ENCODE data around the gene PAXX. TPM values are rescaled to one million over a fixed set of nuclear protein-coding genes. Genes with fewer than 3 reads are reported as not detected.

The PAXX gene
- total and polyA plus RNA-seq, 9 of the 15 experiments (the other 6 are each of a cell fraction or from before 2014, with no cell fraction given), result 1.2 to 175 (median 38.5) TPM

DNA sequence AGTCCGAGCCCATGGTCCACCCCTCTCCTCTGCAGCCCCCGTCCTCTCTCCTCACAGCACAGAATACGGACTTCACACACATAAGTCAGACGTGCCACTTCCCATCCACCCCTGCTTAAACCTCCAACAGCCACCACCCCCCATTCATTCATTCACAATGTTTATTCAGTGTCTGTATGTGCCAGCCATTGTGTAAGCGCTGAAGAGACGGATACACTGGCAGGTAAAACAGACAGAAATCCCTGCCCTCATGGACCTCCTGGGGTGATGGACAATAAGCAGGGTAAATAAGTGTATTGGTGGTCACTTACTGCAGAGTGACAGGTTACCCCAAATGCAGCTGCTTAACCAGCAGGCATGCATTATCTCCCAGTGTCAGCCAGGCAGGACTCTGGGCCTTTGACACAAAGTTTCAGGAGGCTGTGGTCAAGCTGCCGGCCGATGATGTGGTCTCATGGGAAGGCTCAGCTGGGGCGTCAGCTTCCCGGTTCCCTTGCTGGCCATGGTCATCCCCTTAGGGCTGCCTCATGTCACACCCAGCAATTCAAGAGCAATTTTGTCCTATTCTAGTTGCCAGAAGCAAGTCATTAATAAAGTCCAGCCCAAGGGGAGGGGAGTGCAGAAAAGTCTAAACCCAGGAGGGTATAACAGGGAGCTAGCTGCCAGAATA lies 1.8 kb upstream of the PAXX start:
- Histone ChIP-seq H3K9me1 (ENCODE audit: control insufficient read depth, insufficient read depth, low read length) (no peaks in the 10 kb centered on the region), H3K4me2 (ENCODE audit: insufficient read depth, low read length) (no peak overlapping the region), H3K9me3 (replicated peaks; ENCODE audit: control insufficient read depth, insufficient read depth, low read depth, low read length) (peaks cover 6% of the 10 kb centered on the region), H4K20me1 (replicated peaks; ENCODE audit: control insufficient read depth, insufficient read depth, low read length) (no peaks in the 10 kb centered on the region), H3K9ac (ENCODE audit: insufficient read depth in 1 of 2, low read depth in 2 of 2, low read length in 2 of 2) (no peak overlapping the region), H3K4me3 (no peak overlapping the region), H3K4me1 (replicated peaks in 1 of 2; ENCODE audit: control insufficient read depth in 2 of 2, insufficient read depth in 2 of 2, low read length in 2 of 2) (peaks cover 10 to 50% of the 10 kb centered on the region in 2 experiments; a peak in 4 of 5 replicates), H2AFZ (ENCODE audit: low read depth, low read length) (no peak overlapping the region), H3K36me3 (ENCODE audit: control insufficient read depth, insufficient read depth, low read length) (peaks cover 21% of the 10 kb centered on the region; the same call in 1 of the 3 replicates), H3K27ac (ENCODE audit: extremely low read depth, low read depth, low read length) (no peak overlapping the region), H3K27me3 (ENCODE audit: control insufficient read depth in 2 of 2, insufficient read depth in 2 of 2, low read length in 2 of 2) (no peaks in the 10 kb centered on the region), H3K79me2 (ENCODE audit: control insufficient read depth, insufficient read depth, low read length) (peaks cover 18% of the 10 kb centered on the region)
- FAIRE-seq, result peak; percentile 44
- in situ Hi-C loops (cut with MboI) (no loop called here), intact Hi-C loops (cut with micrococcal nuclease) (loop anchor here (5.0 kb wide), 1 partner anchor 43 kb away; the partner anchor contains the start of gene C8G)
- BruUV-seq (replicated peaks), result no TSS peak
- DNase-seq (ENCODE audit: extremely low read depth in 1 of 4, low spot score in 3 of 4), result no peak
- ATAC-seq, result no peak
- POLR2A ChIA-PET, result interaction anchor here (0.6 to 1.6 kb wide), 2 partner anchors 12 to 188 kb away, joined by 3 to 5 read pairs; no protein-coding TSS in a partner anchor
- CTCF ChIA-PET (ENCODE audit: low intra/inter-chr PET ratio), result no interaction called here
- WGBS (ENCODE audit: insufficient coverage, low coverage, missing lambda C conversion rate), result 83% methylated on average over 9 of the region's 10 CpGs
- no peak for TF ChIP-seq KDM2B (CRISPR knock-in tag; IDR thresholded peaks at IDR 0.05)
- no peak for TF ChIP-seq NUFIP1 (IDR thresholded peaks at IDR 0.05; ENCODE audit: partially characterized antibody)
- TF ChIP-seq BDP1 (IDR thresholded peaks at IDR 0.05; ENCODE audit: insufficient read depth, insufficient read length), result no peak
- TF ChIP-seq RFX7 (CRISPR knock-in tag; IDR thresholded peaks at IDR 0.05), result no peak
- TF ChIP-seq, protein P1, sequence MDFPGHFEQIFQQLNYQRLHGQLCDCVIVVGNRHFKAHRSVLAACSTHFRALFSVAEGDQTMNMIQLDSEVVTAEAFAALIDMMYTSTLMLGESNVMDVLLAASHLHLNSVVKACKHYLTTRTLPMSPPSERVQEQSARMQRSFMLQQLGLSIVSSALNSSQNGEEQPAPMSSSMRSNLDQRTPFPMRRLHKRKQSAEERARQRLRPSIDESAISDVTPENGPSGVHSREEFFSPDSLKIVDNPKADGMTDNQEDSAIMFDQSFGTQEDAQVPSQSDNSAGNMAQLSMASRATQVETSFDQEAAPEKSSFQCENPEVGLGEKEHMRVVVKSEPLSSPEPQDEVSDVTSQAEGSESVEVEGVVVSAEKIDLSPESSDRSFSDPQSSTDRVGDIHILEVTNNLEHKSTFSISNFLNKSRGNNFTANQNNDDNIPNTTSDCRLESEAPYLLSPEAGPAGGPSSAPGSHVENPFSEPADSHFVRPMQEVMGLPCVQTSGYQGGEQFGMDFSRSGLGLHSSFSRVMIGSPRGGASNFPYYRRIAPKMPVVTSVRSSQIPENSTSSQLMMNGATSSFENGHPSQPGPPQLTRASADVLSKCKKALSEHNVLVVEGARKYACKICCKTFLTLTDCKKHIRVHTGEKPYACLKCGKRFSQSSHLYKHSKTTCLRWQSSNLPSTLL (IDR thresholded peaks at IDR 0.05), result no peak
- TF ChIP-seq, protein P2, sequence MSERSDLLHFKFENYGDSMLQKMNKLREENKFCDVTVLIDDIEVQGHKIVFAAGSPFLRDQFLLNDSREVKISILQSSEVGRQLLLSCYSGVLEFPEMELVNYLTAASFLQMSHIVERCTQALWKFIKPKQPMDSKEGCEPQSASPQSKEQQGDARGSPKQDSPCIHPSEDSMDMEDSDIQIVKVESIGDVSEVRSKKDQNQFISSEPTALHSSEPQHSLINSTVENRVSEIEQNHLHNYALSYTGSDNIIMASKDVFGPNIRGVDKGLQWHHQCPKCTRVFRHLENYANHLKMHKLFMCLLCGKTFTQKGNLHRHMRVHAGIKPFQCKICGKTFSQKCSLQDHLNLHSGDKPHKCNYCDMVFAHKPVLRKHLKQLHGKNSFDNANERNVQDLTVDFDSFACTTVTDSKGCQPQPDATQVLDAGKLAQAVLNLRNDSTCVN (CRISPR knock-in tag; IDR thresholded peaks at IDR 0.05), result no peak
- peak; percentile 35 for TF ChIP-seq ZFP36 (IDR thresholded peaks at IDR 0.05; ENCODE audit: low read depth, low read length, partially characterized antibody)
- TF ChIP-seq, protein P3, sequence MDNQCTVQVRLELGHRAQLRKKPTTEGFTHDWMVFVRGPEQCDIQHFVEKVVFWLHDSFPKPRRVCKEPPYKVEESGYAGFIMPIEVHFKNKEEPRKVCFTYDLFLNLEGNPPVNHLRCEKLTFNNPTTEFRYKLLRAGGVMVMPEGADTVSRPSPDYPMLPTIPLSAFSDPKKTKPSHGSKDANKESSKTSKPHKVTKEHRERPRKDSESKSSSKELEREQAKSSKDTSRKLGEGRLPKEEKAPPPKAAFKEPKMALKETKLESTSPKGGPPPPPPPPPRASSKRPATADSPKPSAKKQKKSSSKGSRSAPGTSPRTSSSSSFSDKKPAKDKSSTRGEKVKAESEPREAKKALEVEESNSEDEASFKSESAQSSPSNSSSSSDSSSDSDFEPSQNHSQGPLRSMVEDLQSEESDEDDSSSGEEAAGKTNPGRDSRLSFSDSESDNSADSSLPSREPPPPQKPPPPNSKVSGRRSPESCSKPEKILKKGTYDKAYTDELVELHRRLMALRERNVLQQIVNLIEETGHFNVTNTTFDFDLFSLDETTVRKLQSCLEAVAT (IDR thresholded peaks at IDR 0.05), result no peak
- TF ChIP-seq NR3C1 (CRISPR knock-in tag; IDR thresholded peaks at IDR 0.05), result no peak
- TF ChIP-seq CHD4 (IDR thresholded peaks at IDR 0.05; ENCODE audit: insufficient read depth, insufficient replicate concordance, low read depth, low read length, poor library complexity, severe bottlenecking), result no peak
- no peak for TF ChIP-seq ZNF586 (CRISPR knock-in tag; conservative IDR thresholded peaks at IDR 0.05)
- TF ChIP-seq PHF8 (IDR thresholded peaks at IDR 0.05; ENCODE audit: borderline replicate concordance, low read length), result no peak
- TF ChIP-seq ZNF561 (CRISPR knock-in tag; conservative IDR thresholded peaks at IDR 0.05), result no peak
- TF ChIP-seq CBX2 (IDR thresholded peaks at IDR 0.05; ENCODE audit: insufficient read depth, low read length, poor library complexity, severe bottlenecking), result no peak
- TF ChIP-seq, protein P4, sequence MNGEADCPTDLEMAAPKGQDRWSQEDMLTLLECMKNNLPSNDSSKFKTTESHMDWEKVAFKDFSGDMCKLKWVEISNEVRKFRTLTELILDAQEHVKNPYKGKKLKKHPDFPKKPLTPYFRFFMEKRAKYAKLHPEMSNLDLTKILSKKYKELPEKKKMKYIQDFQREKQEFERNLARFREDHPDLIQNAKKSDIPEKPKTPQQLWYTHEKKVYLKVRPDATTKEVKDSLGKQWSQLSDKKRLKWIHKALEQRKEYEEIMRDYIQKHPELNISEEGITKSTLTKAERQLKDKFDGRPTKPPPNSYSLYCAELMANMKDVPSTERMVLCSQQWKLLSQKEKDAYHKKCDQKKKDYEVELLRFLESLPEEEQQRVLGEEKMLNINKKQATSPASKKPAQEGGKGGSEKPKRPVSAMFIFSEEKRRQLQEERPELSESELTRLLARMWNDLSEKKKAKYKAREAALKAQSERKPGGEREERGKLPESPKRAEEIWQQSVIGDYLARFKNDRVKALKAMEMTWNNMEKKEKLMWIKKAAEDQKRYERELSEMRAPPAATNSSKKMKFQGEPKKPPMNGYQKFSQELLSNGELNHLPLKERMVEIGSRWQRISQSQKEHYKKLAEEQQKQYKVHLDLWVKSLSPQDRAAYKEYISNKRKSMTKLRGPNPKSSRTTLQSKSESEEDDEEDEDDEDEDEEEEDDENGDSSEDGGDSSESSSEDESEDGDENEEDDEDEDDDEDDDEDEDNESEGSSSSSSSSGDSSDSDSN (IDR thresholded peaks at IDR 0.05; ENCODE audit: borderline replicate concordance in 1 of 2, low read depth in 2 of 2, low read length in 2 of 2), result no peak

Data from K562 (cell line).